HEK293T (cell line): Measurements from ENCODE around the gene CADM1.

Experiments
- BHLHE40 ChIP-seq: fragments of 450-650 bp; IDR thresholded peaks from 2 replicates; pipeline ENCODE4 v1.6.1; 2016; ENCODE audit warnings: mild to moderate bottlenecking, moderate library complexity, borderline replicate concordance
- CTBP1 ChIP-seq: fragments of 450-650 bp; IDR thresholded peaks from 2 replicates; pipeline ENCODE4 v1.6.1; 2016; ENCODE audit warnings: borderline replicate concordance
- HDGF ChIP-seq: fragments of 450-650 bp; IDR thresholded peaks from 2 replicates; pipeline ENCODE4 v1.6.1; 2017; ENCODE audit warnings: antibody characterized with exemption, borderline replicate concordance
- NFRKB ChIP-seq: fragments of 450-650 bp; IDR thresholded peaks from 2 replicates; pipeline ENCODE4 v1.6.1; 2016; ENCODE audit warnings: mild to moderate bottlenecking, moderate library complexity
- TF ChIP-seq, protein P1 (sequence below): fragments of 450-650 bp; IDR thresholded peaks from 2 replicates; pipeline ENCODE4 v1.6.1; 2016

DNA sequence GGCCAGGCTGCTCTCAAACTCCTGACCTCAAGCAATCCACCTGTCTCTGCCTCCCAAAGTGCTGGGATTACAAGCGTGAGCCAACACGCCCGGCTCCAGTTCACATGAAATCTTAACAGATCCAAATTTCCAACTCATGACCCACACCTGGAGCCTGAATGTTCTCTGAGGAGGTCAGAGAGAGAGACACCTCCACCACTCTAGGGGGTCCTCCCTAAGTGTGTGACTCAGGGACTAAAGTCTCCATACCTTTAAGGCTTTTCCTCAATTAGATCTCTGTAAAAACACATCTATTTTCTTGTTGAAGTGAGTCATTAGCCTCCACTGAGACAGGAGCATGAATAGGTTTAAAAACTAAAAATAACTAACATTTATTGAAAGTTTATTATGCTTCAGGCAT lies 376.4 kb downstream of the CADM1 start:
- TF ChIP-seq NFRKB (no peak), BHLHE40 (no peak), CTBP1 (no peak), HDGF (no peak)
- TF ChIP-seq, protein P1, sequence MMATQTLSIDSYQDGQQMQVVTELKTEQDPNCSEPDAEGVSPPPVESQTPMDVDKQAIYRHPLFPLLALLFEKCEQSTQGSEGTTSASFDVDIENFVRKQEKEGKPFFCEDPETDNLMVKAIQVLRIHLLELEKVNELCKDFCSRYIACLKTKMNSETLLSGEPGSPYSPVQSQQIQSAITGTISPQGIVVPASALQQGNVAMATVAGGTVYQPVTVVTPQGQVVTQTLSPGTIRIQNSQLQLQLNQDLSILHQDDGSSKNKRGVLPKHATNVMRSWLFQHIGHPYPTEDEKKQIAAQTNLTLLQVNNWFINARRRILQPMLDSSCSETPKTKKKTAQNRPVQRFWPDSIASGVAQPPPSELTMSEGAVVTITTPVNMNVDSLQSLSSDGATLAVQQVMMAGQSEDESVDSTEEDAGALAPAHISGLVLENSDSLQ: no peak
